H1 (cell line): ENCODE measurements around the gene MECR. TPM values are rescaled to one million over a fixed set of nuclear protein-coding genes. Genes with fewer than 3 reads are reported as not detected.

Source experiments
- CTCF ChIA-PET: fragments of 300-600 bp; sonication (Branson Sonifier 250); formaldehyde crosslinking; loops from one replicate; lab custom pipeline; 2021; ENCODE audit not compliant: partially characterized antibody; lab: Charles Lee
- POLR2A ChIA-PET: fragments of 300-600 bp; sonication (Branson Sonifier 250); formaldehyde crosslinking; loops from one replicate; lab custom pipeline; 2021; ENCODE audit warnings: inconsistent platforms; ENCODE audit not compliant: partially characterized antibody; lab: Charles Lee
- DNase-seq, 2 experiments: peaks; one replicate each; pipeline versions ENCODE4 v3.0.0 to v3.0.0-alpha.2; 2010 to 2022; ENCODE audit warnings: low spot score in 2 of 2, low read depth in 1 of 2, mixed read lengths in 1 of 2
- FAIRE-seq: peaks from 2 replicates; lab custom pipeline; 2011; peaks lifted over from hg19 to GRCh38; lab: Jason Lieb, UNC
- H2AFZ ChIP-seq: 2 replicates; pipeline ENCODE4 v1.8.1; 2012; ENCODE audit warnings: low read length, inconsistent platforms
- H2AK5ac ChIP-seq: 2 replicates; pipeline ENCODE4 v1.6.1; 2013; ENCODE audit warnings: low read depth, low read length
- H2BK120ac ChIP-seq: replicated peaks from 2 replicates; pipeline ENCODE3; 2013; ENCODE audit warnings: low read depth, low read length, inconsistent platforms
- H2BK12ac ChIP-seq: 2 replicates; pipeline ENCODE4 v1.6.1; 2013; ENCODE audit warnings: low read depth, low read length
- H2BK15ac ChIP-seq: 2 replicates; pipeline ENCODE4 v1.6.1; 2013; ENCODE audit warnings: low read length
- H2BK20ac ChIP-seq: 2 replicates; pipeline ENCODE4 v1.6.1; 2013; ENCODE audit warnings: low read length
- H2BK5ac ChIP-seq: 2 replicates; pipeline ENCODE4 v1.6.1; 2013; ENCODE audit warnings: low read depth, low read length
- H3K14ac ChIP-seq: 2 replicates; pipeline ENCODE4 v1.6.1; 2013; ENCODE audit warnings: inconsistent platforms; ENCODE audit not compliant: insufficient read length
- H3K18ac ChIP-seq: 2 replicates; pipeline ENCODE4 v1.6.1; 2013; ENCODE audit warnings: low read length; ENCODE audit errors: extremely low read depth
- H3K23ac ChIP-seq: 2 replicates; pipeline ENCODE4 v1.6.1; 2013; ENCODE audit warnings: inconsistent platforms; ENCODE audit not compliant: insufficient read length
- H3K23me2 ChIP-seq: 2 replicates; pipeline ENCODE4 v1.6.1; 2013; ENCODE audit warnings: low read depth, low read length
- H3K27ac ChIP-seq: 2 replicates; pipeline ENCODE4 v1.6.1; 2011; ENCODE audit warnings: low read depth, low read length, inconsistent platforms
- H3K27me3 ChIP-seq, 4 experiments: replicated peaks in 1 of 4; 1 replicate in 1 of 4; 2 replicates in 3 of 4; pipeline versions ENCODE4 v1.6.1 to v1.8.1; 2011 to 2013; ENCODE audit warnings: low read length in 3 of 4, mild to moderate bottlenecking in 3 of 4, inconsistent platforms in 2 of 4, mixed read lengths in 2 of 4, moderate library complexity in 1 of 4; ENCODE audit not compliant: control insufficient read depth in 3 of 4, insufficient read depth in 3 of 4; ENCODE audit errors: extremely low read depth in 1 of 4
- H3K36me3 ChIP-seq, 4 experiments: 2 replicates each; pipeline versions ENCODE4 v1.6.1 to v1.8.1; 2011 to 2013; ENCODE audit warnings: mild to moderate bottlenecking in 4 of 4, low read length in 3 of 4, moderate library complexity in 2 of 4, control low read depth in 1 of 4, inconsistent platforms in 1 of 4; ENCODE audit not compliant: insufficient read depth in 4 of 4, control insufficient read depth in 2 of 4
- H3K4ac ChIP-seq: replicated peaks from 2 replicates; pipeline ENCODE3; 2013; ENCODE audit warnings: low read length, low read depth, mixed read lengths, inconsistent platforms; ENCODE audit not compliant: insufficient read length
- H3K4me1 ChIP-seq, 4 experiments: replicated peaks in 1 of 4; 1 replicate in 1 of 4; 2 replicates in 3 of 4; pipeline versions ENCODE4 v1.6.1 to v1.8.1; 2011 to 2013; ENCODE audit warnings: low read length in 3 of 4, inconsistent platforms in 2 of 4, mixed read lengths in 1 of 4; ENCODE audit not compliant: insufficient read depth in 4 of 4, control insufficient read depth in 3 of 4
- H3K4me2 ChIP-seq, 2 experiments: 2 replicates each; pipeline versions ENCODE4 v1.6.1 to v1.8.1; 2011 to 2013; ENCODE audit warnings: low read depth in 2 of 2, low read length in 2 of 2, control low read depth in 1 of 2, inconsistent platforms in 1 of 2, mild to moderate bottlenecking in 1 of 2; ENCODE audit not compliant: insufficient read depth in 1 of 2
- H3K4me3 ChIP-seq, 4 experiments: fragments of 200-600, 300-600 bp in 1 of 4; sonication (generic), shearing (Covaris generic), sonication (Bioruptor Twin) in 1 of 4; 2 replicates each; pipeline versions ENCODE4 v1.5.1 to v1.8.1; 2011 to 2016; ENCODE audit warnings: low read length in 4 of 4, low read depth in 3 of 4, control low read depth in 2 of 4, inconsistent platforms in 2 of 4, mild to moderate bottlenecking in 2 of 4, mixed read lengths in 1 of 4, moderate library complexity in 1 of 4; ENCODE audit not compliant: insufficient read depth in 2 of 4; ENCODE audit errors: extremely low read depth in 1 of 4
- H3K56ac ChIP-seq: replicated peaks from 2 replicates; pipeline ENCODE3; 2013; ENCODE audit warnings: low read depth, mild to moderate bottlenecking, mixed read lengths, low read length, inconsistent platforms; ENCODE audit not compliant: insufficient read length
- H3K79me1 ChIP-seq: 2 replicates; pipeline ENCODE4 v1.6.1; 2013; ENCODE audit warnings: low read depth, low read length, control low read depth
- H3K79me2 ChIP-seq, 2 experiments: 2 replicates each; pipeline versions ENCODE4 v1.6.1 to v1.8.1; 2012 to 2013; ENCODE audit warnings: low read length in 2 of 2, mild to moderate bottlenecking in 2 of 2, inconsistent platforms in 1 of 2; ENCODE audit not compliant: insufficient read depth in 2 of 2, control insufficient read depth in 1 of 2
- H3K9ac ChIP-seq, 4 experiments: replicated peaks in 1 of 4; 1 replicate in 1 of 4; 2 replicates in 3 of 4; pipeline versions ENCODE4 v1.6.1 to v1.8.1; 2011 to 2013; ENCODE audit warnings: low read depth in 3 of 4, low read length in 3 of 4, control low read depth in 2 of 4, mild to moderate bottlenecking in 2 of 4, moderate library complexity in 2 of 4, inconsistent platforms in 1 of 4; ENCODE audit errors: extremely low read depth in 1 of 4
- H3K9me3 ChIP-seq, 2 experiments: 2 replicates each; pipeline versions ENCODE4 v1.6.1 to v1.8.1; 2012 to 2013; ENCODE audit warnings: mild to moderate bottlenecking in 2 of 2, moderate library complexity in 2 of 2, control low read depth in 1 of 2, inconsistent platforms in 1 of 2, low read depth in 1 of 2, low read length in 1 of 2, mixed read lengths in 1 of 2; ENCODE audit not compliant: insufficient read depth in 2 of 2
- H4K20me1 ChIP-seq, 2 experiments: replicated peaks in 1 of 2; 2 replicates each; pipeline versions ENCODE3 to v1.8.1; 2011 to 2013; ENCODE audit warnings: inconsistent platforms in 2 of 2, low read length in 2 of 2, mild to moderate bottlenecking in 1 of 2; ENCODE audit not compliant: insufficient read depth in 2 of 2, control insufficient read depth in 1 of 2
- H4K5ac ChIP-seq: 2 replicates; pipeline ENCODE4 v1.6.1; 2013; ENCODE audit warnings: low read length, low read depth, mixed read lengths, inconsistent platforms; ENCODE audit not compliant: insufficient read length
- H4K8ac ChIP-seq: 2 replicates; pipeline ENCODE4 v1.8.0; 2013; ENCODE audit warnings: mild to moderate bottlenecking, moderate library complexity, low read length, inconsistent platforms; ENCODE audit not compliant: insufficient read depth; ENCODE audit errors: extremely low read depth
- H4K91ac ChIP-seq: replicated peaks from 2 replicates; pipeline ENCODE3; 2013; ENCODE audit warnings: low read length, mixed read lengths, inconsistent platforms; ENCODE audit not compliant: insufficient read length
- CEBPB ChIP-seq: IDR thresholded peaks from 2 replicates; pipeline ENCODE4 v1.6.1; 2012; ENCODE audit warnings: low read depth, low read length
- JUND ChIP-seq: IDR thresholded peaks from 2 replicates; pipeline ENCODE4 v1.6.1; 2011; ENCODE audit warnings: mild to moderate bottlenecking, improper control_type of control experiment, low read length
- RFX5 ChIP-seq: IDR thresholded peaks from 2 replicates; pipeline ENCODE4 v1.6.1; 2011; ENCODE audit warnings: low read depth, low read length, improper control_type of control experiment, borderline replicate concordance
- SP1 ChIP-seq: IDR thresholded peaks from 2 replicates; pipeline ENCODE4 v1.6.1; 2011; ENCODE audit warnings: low read depth, low read length
- TAF1 ChIP-seq: IDR thresholded peaks from 2 replicates; pipeline ENCODE4 v1.6.1; 2011; ENCODE audit warnings: mild to moderate bottlenecking, low read depth, low read length
- TEAD4 ChIP-seq: IDR thresholded peaks from 2 replicates; pipeline ENCODE4 v1.6.1; 2012; ENCODE audit warnings: low read depth, low read length, inconsistent platforms, mixed read lengths
- WGBS, 2 experiments: shearing (Covaris generic) in 1 of 2; methylation state at CpG; one replicate each; pipeline versions ENCODE4 v1.1.6 to v1.1.7; 2013 to 2015; ENCODE audit warnings: low lambda C conversion rate in 2 of 2, mixed read lengths in 2 of 2, inconsistent platforms in 1 of 2, low coverage in 1 of 2, missing lambda C conversion rate in 1 of 2; ENCODE audit not compliant: insufficient replicate concordance in 2 of 2, insufficient coverage in 1 of 2, insufficient read length in 1 of 2; ENCODE audit errors: extremely low coverage in 1 of 2, missing lambda C conversion rate in 1 of 2; 5-methylcytosine and 5-hydroxymethylcytosine counted together
- polyA plus RNA-seq, 7 experiments: library from polyadenylated mRNA; depleted of rRNA in 3 of 7; stranded (reverse) in 5 of 7; unstranded in 2 of 7; fragments of >200 nt in 5 of 7; fragments of 200-250 nt in 2 of 7; gene quantifications; 1 replicate in 5 of 7; 2 replicates in 1 of 7; 4 replicates in 1 of 7; pipeline versions ENCODE4 v1.2.1 to v1.2.3, GENCODE V29; 2011 to 2013; ENCODE audit warnings: missing spikeins in 2 of 7, mixed read lengths in 2 of 7
- total RNA-seq: library from RNA; stranded (reverse); fragmentation: NEBNext Ultra II Directional; extraction: Animal tissue kit (Norgen Biotek cat#: 25700); gene quantifications from 2 replicates; pipeline ENCODE4 v1.2.1, GENCODE V29; 2021

Gene MECR
- total and polyA plus RNA-seq, 2 of the 8 experiments (the other 6 are each of a cell fraction or from before 2014, with no cell fraction given), result 24.2 to 24.4 TPM

GRCh38 chr1:29159773-29160172, 71.0 kb downstream of the MECR start:
- H3K4ac ChIP-seq, result no peak overlapping the region
- no peak overlapping the region for H2BK20ac ChIP-seq
- no peaks in the 10 kb centered on the region for H3K27me3 ChIP-seq
- no peak overlapping the region for H4K91ac ChIP-seq
- no peak overlapping the region for H3K23ac ChIP-seq
- H2AK5ac ChIP-seq, result no peak overlapping the region
- no peak overlapping the region for H3K18ac ChIP-seq
- no peaks in the 10 kb centered on the region for H3K9me3 ChIP-seq
- no peak overlapping the region for H2BK12ac ChIP-seq
- no peak overlapping the region for H3K27ac ChIP-seq
- peaks cover 0 to 5% of the 10 kb centered on the region in 2 experiments for H4K20me1 ChIP-seq
- H3K23me2 ChIP-seq, result no peaks in the 10 kb centered on the region
- no peak overlapping the region for H4K8ac ChIP-seq
- DNase-seq (peak in 1 of 2 experiments; percentile 28), FAIRE-seq (no peak)
- H3K4me3 ChIP-seq, result no peak overlapping the region
- H2BK5ac ChIP-seq, result no peak overlapping the region
- H3K36me3 ChIP-seq, result peaks cover 8 to 71% (median 31%) of the 10 kb centered on the region in 4 experiments
- H3K79me1 ChIP-seq, result peaks cover 4% of the 10 kb centered on the region
- H3K14ac ChIP-seq, result no peak overlapping the region
- H3K79me2 ChIP-seq, result peaks cover 5 to 59% of the 10 kb centered on the region in 2 experiments; a peak in 3 of 4 replicates
- 94% methylated on average over 3 of the region's 3 CpGs; no CpG with 5 or more reads in 1 of the 2 experiments for WGBS, 2 experiments
- no peak overlapping the region for H3K9ac ChIP-seq
- no peak overlapping the region for H3K56ac ChIP-seq
- ChIA-PET CTCF (interaction anchor here (0.9 to 1.3 kb wide), 2 partner anchors 22 to 43 kb away, joined by 3 to 4 read pairs; partner anchors contain the start of gene SRSF4), POLR2A (interaction anchor here (2.2 kb wide), 1 partner anchor 21 kb away, joined by 7 read pairs; no protein-coding TSS in a partner anchor)
- peaks cover 4 to 18% (median 7%) of the 10 kb centered on the region in 4 experiments for H3K4me1 ChIP-seq
- no peak overlapping the region for H2AFZ ChIP-seq
- H4K5ac ChIP-seq, result no peak overlapping the region
- H2BK120ac ChIP-seq, result no peak overlapping the region
- no peak overlapping the region for H3K4me2 ChIP-seq
- TF ChIP-seq JUND (no peak), TAF1 (no peak), CEBPB (no peak), TEAD4 (no peak), RFX5 (no peak), SP1 (no peak)
- H2BK15ac ChIP-seq, result no peak overlapping the region
